Calu3 (cell line): Measurements from ENCODE around the gene SLC17A1. TPM values are rescaled to one million over a fixed set of nuclear protein-coding genes. Genes with fewer than 3 reads are reported as not detected.

Experiments used
- BruUV-seq: library from RNA; stranded (reverse); fragments of 400-500 nt; replicated peaks from 2 replicates; lab custom pipeline; 2021; lab: Mats Ljungman, UMichigan
- CTCF ChIA-PET: fragments of 300-600 bp; sonication (Branson Sonifier 250); formaldehyde crosslinking; loops from one replicate; lab custom pipeline; 2022; ENCODE audit warnings: antibody characterized with exemption; lab: Charles Lee
- DNase-seq: peaks from one replicate; pipeline ENCODE4 v3.0.0; 2022
- H3K27ac Mint-ChIP-seq: one replicate; pipeline ENCODE4 v1.8.0; 2022; ENCODE audit warnings: mixed read lengths; ENCODE audit not compliant: unreplicated experiment
- H3K27me3 Mint-ChIP-seq: one replicate; pipeline ENCODE4 v1.8.0; 2022; ENCODE audit warnings: mixed read lengths; ENCODE audit not compliant: unreplicated experiment
- H3K36me3 Mint-ChIP-seq: one replicate; pipeline ENCODE4 v1.8.0; 2022; ENCODE audit warnings: mild to moderate bottlenecking, moderate library complexity, mixed read lengths; ENCODE audit not compliant: insufficient read depth, unreplicated experiment
- H3K4me1 Mint-ChIP-seq: one replicate; pipeline ENCODE4 v1.8.0; 2022; ENCODE audit warnings: mild to moderate bottlenecking, low read depth, mixed read lengths; ENCODE audit not compliant: unreplicated experiment
- H3K4me3 Mint-ChIP-seq: one replicate; pipeline ENCODE4 v1.8.0; 2022; ENCODE audit warnings: mild to moderate bottlenecking, low read depth, moderate library complexity, mixed read lengths; ENCODE audit not compliant: unreplicated experiment
- H3K9me3 Mint-ChIP-seq: one replicate; pipeline ENCODE4 v1.8.0; 2022; ENCODE audit warnings: low read depth, mixed read lengths; ENCODE audit not compliant: unreplicated experiment
- CTCF ChIP-seq: fragments of 200-600 bp; IDR thresholded peaks from one replicate; pipeline ENCODE4 v1.8.0; 2022; ENCODE audit warnings: antibody characterized with exemption; ENCODE audit not compliant: unreplicated experiment
- intact Hi-C: fragments of 100-400 bp; cut with micrococcal nuclease; formaldehyde crosslinking; loops from one replicate; pipeline ENCODE4 v1.10.0; 2022; ENCODE audit not compliant: unreplicated experiment
- total RNA-seq: library from RNA; stranded (reverse); gene quantifications from 2 replicates; pipeline ENCODE4 v1.2.3, GENCODE V29; 2022

SLC17A1 gene
- total RNA-seq, 1 experiment from 2014 or later, result not detected

GRCh38 chr6:25781134-25781533 is 50.7 kb downstream of the SLC17A1 start:
- intact Hi-C loops, result no loop called here
- H3K36me3 Mint-ChIP-seq, result no peaks in the 10 kb centered on the region
- no peak for DNase-seq

GRCh38 chr6:25777856-25778649 is 53.8 kb downstream of the SLC17A1 start:
- no peak overlapping the region for H3K27ac Mint-ChIP-seq
- no peaks in the 10 kb centered on the region for H3K9me3 Mint-ChIP-seq
- no peak overlapping the region for H3K4me3 Mint-ChIP-seq
- DNase-seq, result no peak
- peaks cover 12% of the 10 kb centered on the region for H3K27me3 Mint-ChIP-seq
- BruUV-seq, result no TSS peak
- H3K36me3 Mint-ChIP-seq, result no peaks in the 10 kb centered on the region
- CTCF ChIA-PET, result no interaction called here
- H3K4me1 Mint-ChIP-seq, result no peaks in the 10 kb centered on the region
- intact Hi-C loops, result no loop called here
- no peak for TF ChIP-seq CTCF

More at GRCh38 chr6:25781134-25781533, 50.7 kb downstream of the SLC17A1 start:
- CTCF ChIA-PET, result interaction anchor here (1.1 kb wide), 1 partner anchor 11 kb away, joined by 8 read pairs; no protein-coding TSS in a partner anchor
- TF ChIP-seq CTCF, result no peak
- no peak overlapping the region for H3K27ac Mint-ChIP-seq
- no peaks in the 10 kb centered on the region for H3K4me1 Mint-ChIP-seq
- H3K4me3 Mint-ChIP-seq, result no peak overlapping the region
- no TSS peak for BruUV-seq
- H3K9me3 Mint-ChIP-seq, result no peaks in the 10 kb centered on the region
- peaks cover 12% of the 10 kb centered on the region for H3K27me3 Mint-ChIP-seq

- H3K4me1 Mint-ChIP-seq, result no peaks in the 10 kb centered on the region
- no peak for TF ChIP-seq CTCF
- no TSS peak for BruUV-seq
- CTCF ChIA-PET, result no interaction called here
- no peaks in the 10 kb centered on the region for H3K9me3 Mint-ChIP-seq
- intact Hi-C loops, result no loop called here
- no peak overlapping the region for H3K4me3 Mint-ChIP-seq
- H3K27me3 Mint-ChIP-seq, result peaks cover 12% of the 10 kb centered on the region
- H3K36me3 Mint-ChIP-seq, result no peaks in the 10 kb centered on the region
- H3K27ac Mint-ChIP-seq, result no peak overlapping the region
- DNase-seq, result no peak
Observed at GRCh38 chr6:25777031-25777430, 54.8 kb downstream of the SLC17A1 start.

- no TSS peak for BruUV-seq
- H3K9me3 Mint-ChIP-seq, result no peaks in the 10 kb centered on the region
- H3K27ac Mint-ChIP-seq, result no peak overlapping the region
- no peak for DNase-seq
- CTCF ChIA-PET, result no interaction called here
- peaks cover 12% of the 10 kb centered on the region for H3K27me3 Mint-ChIP-seq
- intact Hi-C loops, result no loop called here
- no peak overlapping the region for H3K4me3 Mint-ChIP-seq
- no peak for TF ChIP-seq CTCF
- H3K4me1 Mint-ChIP-seq, result peaks cover 20% of the 10 kb centered on the region
- H3K36me3 Mint-ChIP-seq, result no peaks in the 10 kb centered on the region
Observed at GRCh38 chr6:25774120-25774715, 57.6 kb downstream of the SLC17A1 start.
